Fibroblast of villous mesenchyme (primary cell): Measurements from ENCODE around the gene SERPINC1. TPM values are rescaled to one million over a fixed set of nuclear protein-coding genes. Genes with fewer than 3 reads are reported as not detected.
"Not testable (repeated sequence)": the region's sequence is repeated elsewhere in the genome, so short reads cannot be mapped to it uniquely, and the experiment has no call there.

Source experiments
- DNase-seq: peaks from one replicate; pipeline ENCODE4 v3.0.0-alpha.2; 2010; ENCODE audit warnings: low read depth
- H3K4me3 ChIP-seq: 2 replicates; pipeline ENCODE4 v1.5.1; 2011; ENCODE audit warnings: low read depth, mild to moderate bottlenecking, low read length
- CTCF ChIP-seq: IDR thresholded peaks from 2 replicates; pipeline ENCODE4 v1.5.1; 2012; ENCODE audit warnings: low read depth, mild to moderate bottlenecking, low read length; ENCODE audit not compliant: insufficient read depth
- total RNA-seq: library from RNA; depleted of rRNA; stranded (reverse); fragments of >200 nt; gene quantifications from 2 replicates; pipeline ENCODE4 v1.2.3, GENCODE V29; 2012

The SERPINC1 gene
- total RNA-seq, 1 donor = not detected

GRCh38 chr1:173863224-173864161 is 53.6 kb downstream of the SERPINC1 start:
- no peak for TF ChIP-seq CTCF
- no peak for DNase-seq
- no peak overlapping the region for H3K4me3 ChIP-seq

- no peak for DNase-seq
- no peak for TF ChIP-seq CTCF
- H3K4me3 ChIP-seq = no peak overlapping the region
Observed at GRCh38 chr1:173862769-173863223, 54.3 kb downstream of the SERPINC1 start.

GRCh38 chr1:173862146-173862768 is 54.9 kb downstream of the SERPINC1 start:
- not testable (repeated sequence) for DNase-seq, H3K4me3 ChIP-seq

GRCh38 chr1:173861731-173862145 is 55.4 kb downstream of the SERPINC1 start:
- TF ChIP-seq CTCF = no peak
- no peak for DNase-seq
- H3K4me3 ChIP-seq = no peak overlapping the region

- no peak overlapping the region for H3K4me3 ChIP-seq
- no peak for DNase-seq
- TF ChIP-seq CTCF = no peak
Observed at GRCh38 chr1:173860065-173860464, 57.1 kb downstream of the SERPINC1 start.

GRCh38 chr1:173859547-173859946 is 57.6 kb downstream of the SERPINC1 start:
- not testable (repeated sequence) for DNase-seq, H3K4me3 ChIP-seq

- H3K4me3 ChIP-seq = no peak overlapping the region
- no peak for TF ChIP-seq CTCF
- DNase-seq = no peak
Observed at GRCh38 chr1:173857363-173857917, 59.7 kb downstream of the SERPINC1 start.
